ENCODE data around the gene IGSF21.

DNA sequence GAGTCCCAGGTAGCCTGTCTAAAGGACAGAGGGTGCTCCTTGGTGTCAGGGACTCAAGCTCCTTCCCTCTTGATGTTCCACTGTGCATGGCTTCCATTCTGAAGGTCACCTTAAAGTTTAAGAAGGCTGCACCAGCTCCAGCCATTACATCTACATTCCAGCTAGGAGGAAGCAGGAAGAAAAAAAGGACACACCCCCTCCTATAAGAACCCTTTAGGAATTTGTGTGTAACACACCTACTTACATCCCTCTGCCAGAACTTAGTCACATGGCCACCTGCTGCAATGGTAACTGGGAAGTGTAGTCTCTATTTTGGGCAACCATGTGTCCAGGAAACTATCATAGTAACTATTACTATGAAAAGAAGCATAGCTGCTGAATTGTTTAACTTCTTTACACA, 211.5 kb downstream of the IGSF21 start:
- TF ChIP-seq, protein P1, sequence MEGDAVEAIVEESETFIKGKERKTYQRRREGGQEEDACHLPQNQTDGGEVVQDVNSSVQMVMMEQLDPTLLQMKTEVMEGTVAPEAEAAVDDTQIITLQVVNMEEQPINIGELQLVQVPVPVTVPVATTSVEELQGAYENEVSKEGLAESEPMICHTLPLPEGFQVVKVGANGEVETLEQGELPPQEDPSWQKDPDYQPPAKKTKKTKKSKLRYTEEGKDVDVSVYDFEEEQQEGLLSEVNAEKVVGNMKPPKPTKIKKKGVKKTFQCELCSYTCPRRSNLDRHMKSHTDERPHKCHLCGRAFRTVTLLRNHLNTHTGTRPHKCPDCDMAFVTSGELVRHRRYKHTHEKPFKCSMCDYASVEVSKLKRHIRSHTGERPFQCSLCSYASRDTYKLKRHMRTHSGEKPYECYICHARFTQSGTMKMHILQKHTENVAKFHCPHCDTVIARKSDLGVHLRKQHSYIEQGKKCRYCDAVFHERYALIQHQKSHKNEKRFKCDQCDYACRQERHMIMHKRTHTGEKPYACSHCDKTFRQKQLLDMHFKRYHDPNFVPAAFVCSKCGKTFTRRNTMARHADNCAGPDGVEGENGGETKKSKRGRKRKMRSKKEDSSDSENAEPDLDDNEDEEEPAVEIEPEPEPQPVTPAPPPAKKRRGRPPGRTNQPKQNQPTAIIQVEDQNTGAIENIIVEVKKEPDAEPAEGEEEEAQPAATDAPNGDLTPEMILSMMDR (IDR thresholded peaks at IDR 0.05), result no peak
- TF ChIP-seq POLR2A (IDR thresholded peaks at IDR 0.05) (no peak), POLR2AphosphoS5 (IDR thresholded peaks at IDR 0.05) (no peak)

Data from prostate gland (tissue), 2 donors.